Dendritic cell treated with granulocyte-macrophage colony-stimulating factor and Interleukin-4, amounts not matched to agents 40 ng/mL and 50 ng/mL, for 4 days (primary cell): ENCODE measurements around the gene EPC1.
"Not testable (repeated sequence)": the region's sequence is repeated elsewhere in the genome, so short reads cannot be mapped to it uniquely, and the experiment has no call there.

ENCODE experiments used
- H3K27ac Mint-ChIP-seq: one replicate; pipeline ENCODE4 v1.8.0; 2022; ENCODE audit warnings: mild to moderate bottlenecking, mixed read lengths
- H3K27me3 Mint-ChIP-seq: one replicate; pipeline ENCODE4 v1.8.0; 2022; ENCODE audit warnings: mild to moderate bottlenecking, mixed read lengths
- H3K36me3 Mint-ChIP-seq: one replicate; pipeline ENCODE4 v1.8.0; 2022; ENCODE audit warnings: low read depth, mixed read lengths
- H3K4me1 Mint-ChIP-seq: one replicate; pipeline ENCODE4 v1.8.0; 2022; ENCODE audit warnings: low read depth, mixed read lengths
- H3K4me3 Mint-ChIP-seq: one replicate; pipeline ENCODE4 v1.8.0; 2022; ENCODE audit warnings: mild to moderate bottlenecking, moderate library complexity, mixed read lengths
- H3K9me3 Mint-ChIP-seq: one replicate; pipeline ENCODE4 v1.8.0; 2022; ENCODE audit warnings: mixed read lengths
- intact Hi-C: fragments of 100-400 bp; cut with micrococcal nuclease; formaldehyde crosslinking; loops from one replicate; pipeline ENCODE4 v1.15.0; 2022

The EPC1 gene

GRCh38 chr10:32362571-32362970 is 15.6 kb upstream of the EPC1 start:
- no peak overlapping the region for H3K4me3 Mint-ChIP-seq
- H3K27me3 Mint-ChIP-seq: no peaks in the 10 kb centered on the region
- peaks cover 13% of the 10 kb centered on the region for H3K36me3 Mint-ChIP-seq
- H3K9me3 Mint-ChIP-seq: no peaks in the 10 kb centered on the region
- H3K4me1 Mint-ChIP-seq: peaks cover 14% of the 10 kb centered on the region
- intact Hi-C loops: no loop called here
- H3K27ac Mint-ChIP-seq: no peak overlapping the region

GRCh38 chr10:32360884-32361283 is 13.9 kb upstream of the EPC1 start:
- intact Hi-C loops: no loop called here
- H3K36me3 Mint-ChIP-seq: peaks cover 19% of the 10 kb centered on the region
- peaks cover 27% of the 10 kb centered on the region for H3K4me1 Mint-ChIP-seq
- H3K4me3 Mint-ChIP-seq: no peak overlapping the region
- no peaks in the 10 kb centered on the region for H3K9me3 Mint-ChIP-seq
- no peak overlapping the region for H3K27ac Mint-ChIP-seq
- no peaks in the 10 kb centered on the region for H3K27me3 Mint-ChIP-seq

GRCh38 chr10:32360241-32360640 is 13.3 kb upstream of the EPC1 start:
- H3K4me3 Mint-ChIP-seq: no peak overlapping the region
- peaks cover 14% of the 10 kb centered on the region for H3K36me3 Mint-ChIP-seq
- no peaks in the 10 kb centered on the region for H3K27me3 Mint-ChIP-seq
- peaks cover 30% of the 10 kb centered on the region for H3K4me1 Mint-ChIP-seq
- H3K27ac Mint-ChIP-seq: no peak overlapping the region
- no peaks in the 10 kb centered on the region for H3K9me3 Mint-ChIP-seq
- intact Hi-C loops: no loop called here

- H3K27ac Mint-ChIP-seq: no peak overlapping the region
- intact Hi-C loops: no loop called here
- H3K9me3 Mint-ChIP-seq: no peaks in the 10 kb centered on the region
- no peak overlapping the region for H3K4me3 Mint-ChIP-seq
- H3K4me1 Mint-ChIP-seq: peaks cover 29% of the 10 kb centered on the region
- no peaks in the 10 kb centered on the region for H3K27me3 Mint-ChIP-seq
- peaks cover 11% of the 10 kb centered on the region for H3K36me3 Mint-ChIP-seq
Observed at GRCh38 chr10:32357056-32357735, 10.2 kb upstream of the EPC1 start.

- H3K36me3 Mint-ChIP-seq, H3K27me3 Mint-ChIP-seq, H3K27ac Mint-ChIP-seq, intact Hi-C loops, H3K4me3 Mint-ChIP-seq, H3K9me3 Mint-ChIP-seq: not testable (repeated sequence)
- peaks cover 36% of the 10 kb centered on the region for H3K4me1 Mint-ChIP-seq
Observed at GRCh38 chr10:32354690-32355089, 7.7 kb upstream of the EPC1 start.

GRCh38 chr10:32350811-32351350 is 3.9 kb upstream of the EPC1 start:
- intact Hi-C loops: no loop called here
- H3K27me3 Mint-ChIP-seq: peaks cover 2% of the 10 kb centered on the region
- H3K4me1 Mint-ChIP-seq: peaks cover 35% of the 10 kb centered on the region
- peaks cover 10% of the 10 kb centered on the region for H3K36me3 Mint-ChIP-seq
- H3K4me3 Mint-ChIP-seq: no peak overlapping the region
- no peaks in the 10 kb centered on the region for H3K9me3 Mint-ChIP-seq
- H3K27ac Mint-ChIP-seq: no peak overlapping the region

GRCh38 chr10:32349968-32350738 is 3.2 kb upstream of the EPC1 start:
- no peak overlapping the region for H3K27ac Mint-ChIP-seq
- peaks cover 10% of the 10 kb centered on the region for H3K36me3 Mint-ChIP-seq
- H3K9me3 Mint-ChIP-seq: no peaks in the 10 kb centered on the region
- H3K27me3 Mint-ChIP-seq: peaks cover 2% of the 10 kb centered on the region
- H3K4me3 Mint-ChIP-seq: no peak overlapping the region
- peaks cover 32% of the 10 kb centered on the region for H3K4me1 Mint-ChIP-seq
- intact Hi-C loops: loop anchor here (5.0 to 10.0 kb wide), 3 partner anchors 78 to 295 kb away; partner anchors contain the start of gene KIF5B

- H3K36me3 Mint-ChIP-seq: peaks cover 17% of the 10 kb centered on the region
- no peak overlapping the region for H3K27ac Mint-ChIP-seq
- H3K4me3 Mint-ChIP-seq: no peak overlapping the region
- peaks cover 38% of the 10 kb centered on the region for H3K4me1 Mint-ChIP-seq
- H3K27me3 Mint-ChIP-seq: peaks cover 2% of the 10 kb centered on the region
- intact Hi-C loops: loop anchor here (5.0 to 10.0 kb wide), 3 partner anchors 77 to 294 kb away; partner anchors contain the start of gene KIF5B
- H3K9me3 Mint-ChIP-seq: no peaks in the 10 kb centered on the region
Observed at GRCh38 chr10:32349199-32349585, 2.2 kb upstream of the EPC1 start.

GRCh38 chr10:32348297-32349198 is 1.6 kb upstream of the EPC1 start:
- Mint-ChIP-seq H3K27ac (no peak overlapping the region), H3K4me1 (peaks cover 42% of the 10 kb centered on the region), H3K4me3 (no peak overlapping the region), H3K9me3 (no peaks in the 10 kb centered on the region), H3K36me3 (peaks cover 22% of the 10 kb centered on the region), H3K27me3 (peaks cover 2% of the 10 kb centered on the region)
- intact Hi-C loops: loop anchor here (5.0 to 10.0 kb wide), 3 partner anchors 76 to 294 kb away; partner anchors contain the start of gene KIF5B

- Mint-ChIP-seq H3K36me3 (peaks cover 22% of the 10 kb centered on the region), H3K27me3 (peaks cover 2% of the 10 kb centered on the region), H3K9me3 (no peaks in the 10 kb centered on the region), H3K4me3 (peak overlapping the region; percentile 90), H3K27ac (peak overlapping the region; percentile 100), H3K4me1 (peaks cover 36% of the 10 kb centered on the region)
- intact Hi-C loops: loop anchor here (2.0 to 10.0 kb wide), 4 partner anchors 19 to 293 kb away; partner anchors contain the start of gene KIF5B
Observed at GRCh38 chr10:32347363-32348022, 535 bp upstream of the EPC1 start.

- Mint-ChIP-seq H3K27me3 (peaks cover 2% of the 10 kb centered on the region), H3K27ac (peak overlapping the region; percentile 100), H3K4me1 (peaks cover 34% of the 10 kb centered on the region), H3K9me3 (no peaks in the 10 kb centered on the region), H3K4me3 (peak overlapping the region; percentile 90), H3K36me3 (peaks cover 22% of the 10 kb centered on the region)
- intact Hi-C loops: loop anchor here (1.0 to 10.0 kb wide), 5 partner anchors 21 to 291 kb away; partner anchors contain the start of gene KIF5B
Observed at GRCh38 chr10:32346134-32346550, 816 bp downstream of the EPC1 start.

- no peaks in the 10 kb centered on the region for H3K9me3 Mint-ChIP-seq
- intact Hi-C loops: loop anchor here (10.0 kb wide), 2 partner anchors 147 to 287 kb away; partner anchors contain the start of gene KIF5B
Observed at GRCh38 chr10:32341596-32341995, 5.4 kb downstream of the EPC1 start.

More at GRCh38 chr10:32341596-32341995, 5.4 kb downstream of the EPC1 start:
- peaks cover 38% of the 10 kb centered on the region for H3K4me1 Mint-ChIP-seq
- H3K36me3 Mint-ChIP-seq: peaks cover 35% of the 10 kb centered on the region
- no peak overlapping the region for H3K27ac Mint-ChIP-seq
- H3K27me3 Mint-ChIP-seq: no peaks in the 10 kb centered on the region
- no peak overlapping the region for H3K4me3 Mint-ChIP-seq
